Measurements from ENCODE around the gene B9D1.

Gene B9D1

DNA sequence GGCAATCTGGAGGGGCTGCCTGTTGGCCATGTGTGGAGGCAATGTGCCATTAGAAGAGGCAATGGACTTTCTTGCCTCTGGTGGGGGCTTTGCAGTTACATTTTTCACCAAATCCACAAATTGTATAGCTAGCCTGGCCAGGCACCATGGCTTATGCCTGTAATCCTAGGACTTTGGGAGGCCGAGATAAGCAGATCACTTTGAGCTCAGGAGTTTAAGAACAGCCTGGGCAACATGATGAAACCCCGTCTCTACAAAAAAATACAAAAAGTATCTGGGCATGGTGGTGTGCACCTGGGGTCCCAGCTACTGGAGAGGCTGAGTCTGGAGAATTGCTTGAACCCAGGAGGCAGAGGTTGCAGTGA is 45.8 kb upstream of the B9D1 start:
- TF ChIP-seq, protein P1, sequence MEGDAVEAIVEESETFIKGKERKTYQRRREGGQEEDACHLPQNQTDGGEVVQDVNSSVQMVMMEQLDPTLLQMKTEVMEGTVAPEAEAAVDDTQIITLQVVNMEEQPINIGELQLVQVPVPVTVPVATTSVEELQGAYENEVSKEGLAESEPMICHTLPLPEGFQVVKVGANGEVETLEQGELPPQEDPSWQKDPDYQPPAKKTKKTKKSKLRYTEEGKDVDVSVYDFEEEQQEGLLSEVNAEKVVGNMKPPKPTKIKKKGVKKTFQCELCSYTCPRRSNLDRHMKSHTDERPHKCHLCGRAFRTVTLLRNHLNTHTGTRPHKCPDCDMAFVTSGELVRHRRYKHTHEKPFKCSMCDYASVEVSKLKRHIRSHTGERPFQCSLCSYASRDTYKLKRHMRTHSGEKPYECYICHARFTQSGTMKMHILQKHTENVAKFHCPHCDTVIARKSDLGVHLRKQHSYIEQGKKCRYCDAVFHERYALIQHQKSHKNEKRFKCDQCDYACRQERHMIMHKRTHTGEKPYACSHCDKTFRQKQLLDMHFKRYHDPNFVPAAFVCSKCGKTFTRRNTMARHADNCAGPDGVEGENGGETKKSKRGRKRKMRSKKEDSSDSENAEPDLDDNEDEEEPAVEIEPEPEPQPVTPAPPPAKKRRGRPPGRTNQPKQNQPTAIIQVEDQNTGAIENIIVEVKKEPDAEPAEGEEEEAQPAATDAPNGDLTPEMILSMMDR (IDR thresholded peaks at IDR 0.05; ENCODE audit: low read depth, low read length) = no peak
- in situ Hi-C loops (cut with HindIII; ENCODE audit: low sequenced_read_pairs) = no loop called here
- DNase-seq (ENCODE audit: low read depth, low spot score) = no peak
- H3K4me3 ChIP-seq (ENCODE audit: low read depth, low read length) = no peak overlapping the region

DNA sequence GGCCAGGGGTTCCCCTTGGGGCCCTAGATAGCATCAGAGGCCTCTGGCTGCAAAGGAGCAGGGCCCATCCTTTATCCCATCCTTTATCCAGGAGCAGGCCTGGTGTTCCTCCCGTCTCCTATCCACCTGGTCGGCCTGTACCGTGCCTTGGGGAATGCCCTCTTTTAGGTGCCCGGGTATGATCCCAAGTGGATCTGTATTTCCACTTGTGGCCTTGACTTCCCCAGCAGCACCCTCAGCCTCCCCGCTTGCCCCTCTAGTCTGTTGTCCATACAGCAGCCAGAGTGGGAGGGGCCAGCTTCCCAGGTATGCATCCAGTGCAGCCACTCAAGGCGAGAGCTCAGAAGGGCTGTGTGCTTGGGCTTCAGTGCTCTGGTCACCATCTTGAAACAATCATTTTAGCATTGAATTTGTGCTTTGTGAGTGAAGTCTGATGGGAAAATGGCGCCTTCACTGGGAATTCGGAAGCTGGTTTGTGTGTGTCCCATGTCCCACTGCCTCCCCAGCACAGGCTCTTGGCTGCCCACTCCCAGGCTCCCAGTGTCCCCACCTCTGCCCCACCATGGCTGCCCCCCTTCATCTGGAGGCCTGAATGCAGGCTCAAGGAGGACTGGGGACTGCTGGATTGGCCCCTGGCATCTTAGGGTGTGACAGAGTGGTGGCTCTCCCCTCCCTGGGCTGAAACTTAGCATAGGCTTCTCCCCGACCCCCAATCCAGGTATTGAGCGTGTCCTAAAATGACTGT is 45.2 kb upstream of the B9D1 start:
- in situ Hi-C loops (cut with HindIII; ENCODE audit: low sequenced_read_pairs) = no loop called here
- TF ChIP-seq, protein P1 (IDR thresholded peaks at IDR 0.05; ENCODE audit: low read depth, low read length) = no peak
- H3K4me3 ChIP-seq (ENCODE audit: low read depth, low read length) = no peak overlapping the region
- no peak for DNase-seq (ENCODE audit: low read depth, low spot score)

DNA sequence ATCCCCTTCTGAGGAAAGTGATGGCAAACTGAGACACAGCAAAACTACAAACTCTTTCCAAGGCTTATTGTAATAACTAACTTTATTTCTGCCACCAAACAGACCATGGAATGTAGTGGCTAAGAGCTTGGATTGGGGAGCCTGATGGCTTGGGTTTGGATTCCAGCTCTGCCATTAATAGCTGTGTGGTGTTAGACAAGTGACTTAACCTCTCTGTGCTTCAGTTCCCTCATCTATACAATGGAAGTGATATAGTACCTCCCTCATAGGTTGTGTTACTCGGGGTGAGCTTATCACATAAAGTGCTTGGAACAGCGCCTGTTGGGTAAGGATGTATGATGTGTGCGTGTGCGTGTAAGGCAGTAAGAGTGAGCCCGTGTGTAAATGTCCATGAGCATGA is 42.6 kb upstream of the B9D1 start:
- in situ Hi-C loops (cut with HindIII; ENCODE audit: low sequenced_read_pairs) = no loop called here

DNA sequence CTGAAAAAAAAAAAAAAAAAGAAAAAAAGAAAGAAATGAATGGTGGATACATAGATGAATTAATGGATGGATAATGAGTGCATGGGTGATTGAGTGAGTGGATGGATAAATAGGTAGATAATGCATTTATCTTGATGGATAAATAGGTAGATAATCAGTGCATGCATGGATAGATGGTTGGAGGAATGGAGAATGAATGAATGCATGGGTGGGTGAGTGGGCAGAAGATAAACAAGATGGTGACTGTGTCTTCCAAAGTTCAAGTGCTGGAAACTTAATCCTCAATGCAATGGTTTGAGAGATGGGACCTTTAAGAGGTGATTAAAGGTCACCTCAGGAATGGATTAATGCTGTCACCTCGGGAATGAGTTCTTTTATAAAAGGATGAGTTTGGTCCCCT is 41.7 kb upstream of the B9D1 start:
- TF ChIP-seq, protein P1 (IDR thresholded peaks at IDR 0.05; ENCODE audit: low read depth, low read length) = no peak
- DNase-seq (ENCODE audit: low read depth, low spot score) = no peak
- in situ Hi-C loops (cut with HindIII; ENCODE audit: low sequenced_read_pairs) = no loop called here
- H3K4me3 ChIP-seq (ENCODE audit: low read depth, low read length) = no peak overlapping the region

More for the DNA sequence above, 42.6 kb upstream of the B9D1 start:
- TF ChIP-seq, protein P1 (IDR thresholded peaks at IDR 0.05; ENCODE audit: low read depth, low read length) = no peak
- H3K4me3 ChIP-seq (ENCODE audit: low read depth, low read length) = no peak overlapping the region
- DNase-seq (ENCODE audit: low read depth, low spot score) = no peak

DNA sequence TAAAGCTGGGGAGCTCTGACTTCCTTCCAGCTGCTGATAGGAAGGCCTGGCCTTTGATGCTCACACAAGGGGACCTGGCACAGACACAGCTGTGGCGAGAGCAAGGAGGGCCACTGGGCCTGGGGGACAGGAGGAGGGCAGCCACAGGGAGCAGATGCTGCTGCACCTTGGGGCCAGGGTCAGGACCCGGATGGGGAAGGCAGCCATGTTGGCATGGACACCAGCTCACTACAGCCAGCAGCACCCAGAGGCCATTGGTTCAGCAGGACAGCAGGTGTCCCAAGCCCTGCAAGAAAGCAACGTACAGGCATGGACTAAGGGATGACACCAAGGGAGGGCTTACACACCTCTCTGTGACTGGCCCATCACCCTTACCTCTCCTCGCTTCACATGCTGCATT is 40.5 kb upstream of the B9D1 start:
- H3K4me3 ChIP-seq (ENCODE audit: low read depth, low read length) = no peak overlapping the region
- TF ChIP-seq, protein P1 (IDR thresholded peaks at IDR 0.05; ENCODE audit: low read depth, low read length) = no peak
- in situ Hi-C loops (cut with HindIII; ENCODE audit: low sequenced_read_pairs) = no loop called here
- DNase-seq (ENCODE audit: low read depth, low spot score) = no peak

DNA sequence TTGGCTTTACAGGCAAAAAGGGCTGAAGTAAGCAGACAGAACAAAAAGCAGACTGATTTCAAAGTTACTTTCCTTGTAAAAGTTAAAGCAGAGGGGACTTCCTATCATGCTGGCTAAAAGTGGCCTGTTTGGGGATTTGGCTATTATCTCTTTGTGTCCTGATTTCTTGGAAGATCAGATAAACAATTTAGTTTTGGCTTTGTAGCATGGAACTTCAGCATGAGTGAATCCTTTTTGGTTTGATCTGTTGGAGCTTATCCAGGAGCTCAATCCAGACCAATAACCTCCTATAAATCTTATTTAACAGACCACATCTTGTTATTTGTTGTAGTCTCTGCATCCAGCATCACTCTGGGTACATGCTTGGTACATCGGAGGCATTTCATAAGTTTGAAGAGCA is 39.6 kb upstream of the B9D1 start:
- TF ChIP-seq, protein P1 (IDR thresholded peaks at IDR 0.05; ENCODE audit: low read depth, low read length) = no peak
- in situ Hi-C loops (cut with HindIII; ENCODE audit: low sequenced_read_pairs) = no loop called here

More for the DNA sequence above, 39.6 kb upstream of the B9D1 start:
- no peak overlapping the region for H3K4me3 ChIP-seq (ENCODE audit: low read depth, low read length)
- no peak for DNase-seq (ENCODE audit: low read depth, low spot score)

All from astrocyte of the spinal cord (primary cell).